Measurements from ENCODE around the gene CPEB3. TPM values are rescaled to one million over a fixed set of nuclear protein-coding genes. Genes with fewer than 3 reads are reported as not detected.

The CPEB3 gene
- total and polyA plus RNA-seq, 8 donors = 1.3 to 11.2 (median 3.6) TPM

DNA sequence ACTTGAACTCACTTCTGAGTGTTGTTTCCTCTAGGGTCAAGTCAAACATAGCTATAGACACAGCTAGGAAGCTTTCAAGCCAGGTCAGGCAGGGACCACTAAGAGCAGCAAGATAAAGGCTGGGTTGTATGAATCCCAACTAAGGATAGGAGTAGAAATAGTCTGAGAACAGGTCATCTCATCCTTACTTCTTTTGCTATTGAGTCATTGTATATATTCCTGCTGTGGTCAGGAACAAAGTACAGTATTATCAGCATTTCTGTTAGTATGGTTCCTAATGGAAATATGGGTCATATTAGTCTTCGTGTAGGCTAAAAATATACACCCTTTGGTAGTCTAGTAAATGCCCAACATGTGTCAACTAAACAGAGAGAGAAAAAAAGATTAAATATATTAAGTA, 222.0 kb downstream of the CPEB3 start:
- TF ChIP-seq, protein P1, sequence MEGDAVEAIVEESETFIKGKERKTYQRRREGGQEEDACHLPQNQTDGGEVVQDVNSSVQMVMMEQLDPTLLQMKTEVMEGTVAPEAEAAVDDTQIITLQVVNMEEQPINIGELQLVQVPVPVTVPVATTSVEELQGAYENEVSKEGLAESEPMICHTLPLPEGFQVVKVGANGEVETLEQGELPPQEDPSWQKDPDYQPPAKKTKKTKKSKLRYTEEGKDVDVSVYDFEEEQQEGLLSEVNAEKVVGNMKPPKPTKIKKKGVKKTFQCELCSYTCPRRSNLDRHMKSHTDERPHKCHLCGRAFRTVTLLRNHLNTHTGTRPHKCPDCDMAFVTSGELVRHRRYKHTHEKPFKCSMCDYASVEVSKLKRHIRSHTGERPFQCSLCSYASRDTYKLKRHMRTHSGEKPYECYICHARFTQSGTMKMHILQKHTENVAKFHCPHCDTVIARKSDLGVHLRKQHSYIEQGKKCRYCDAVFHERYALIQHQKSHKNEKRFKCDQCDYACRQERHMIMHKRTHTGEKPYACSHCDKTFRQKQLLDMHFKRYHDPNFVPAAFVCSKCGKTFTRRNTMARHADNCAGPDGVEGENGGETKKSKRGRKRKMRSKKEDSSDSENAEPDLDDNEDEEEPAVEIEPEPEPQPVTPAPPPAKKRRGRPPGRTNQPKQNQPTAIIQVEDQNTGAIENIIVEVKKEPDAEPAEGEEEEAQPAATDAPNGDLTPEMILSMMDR (IDR thresholded peaks at IDR 0.05) = no peak
- TF ChIP-seq EP300 (IDR thresholded peaks at IDR 0.05) (no peak), POLR2A (IDR thresholded peaks at IDR 0.05) (no peak), POLR2AphosphoS5 (IDR thresholded peaks at IDR 0.05) (no peak)
- Histone ChIP-seq H3K9me3 (no peaks in the 10 kb centered on the region), H3K4me1 (no peaks in the 10 kb centered on the region), H3K4me3 (no peak overlapping the region), H3K27ac (no peak overlapping the region), H3K27me3 (no peaks in the 10 kb centered on the region), H3K36me3 (peaks cover 0 to 11% (median 5%) of the 10 kb centered on the region in 4 donors)
- no peak for DNase-seq
- intact Hi-C loops (cut with DNase I; ENCODE audit: low total_unique reads) = no loop called here
- 42 to 78% (median 52%) methylated on average over 1 of the region's 1 CpG for WGBS, 5 donors

DNA sequence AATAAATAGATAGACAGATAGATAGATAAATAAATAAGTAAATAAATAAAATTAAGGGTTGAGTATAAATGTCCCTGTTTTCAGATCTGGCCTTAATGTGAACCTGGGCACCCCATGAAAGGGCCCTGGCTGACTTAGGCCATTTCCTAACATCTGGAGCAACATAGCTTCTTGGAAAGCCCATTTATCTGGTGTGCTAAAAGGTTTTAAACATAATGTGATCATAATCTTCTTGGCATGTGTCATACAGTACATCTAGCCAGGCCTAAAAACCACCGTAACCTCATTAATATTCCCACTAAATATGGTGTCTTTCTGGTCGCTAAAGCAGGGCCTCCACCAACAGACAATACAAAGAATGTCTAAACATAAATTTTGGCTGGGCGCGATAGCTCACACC, 224.5 kb downstream of the CPEB3 start:
- Histone ChIP-seq H3K4me3 (no peak overlapping the region), H3K9me3 (no peaks in the 10 kb centered on the region), H3K27ac (no peak overlapping the region), H3K36me3 (peaks cover 0 to 11% (median 5%) of the 10 kb centered on the region in 4 donors), H3K4me1 (no peaks in the 10 kb centered on the region), H3K27me3 (no peaks in the 10 kb centered on the region)
- TF ChIP-seq EP300 (IDR thresholded peaks at IDR 0.05) = no peak
- TF ChIP-seq POLR2AphosphoS5 (IDR thresholded peaks at IDR 0.05) = no peak
- TF ChIP-seq, protein P1 (IDR thresholded peaks at IDR 0.05) = no peak
- TF ChIP-seq POLR2A (IDR thresholded peaks at IDR 0.05) = no peak
- 91 to 96% (median 96%) methylated on average over 4 of the region's 4 CpGs for WGBS, 5 donors
- intact Hi-C loops (cut with DNase I; ENCODE audit: low total_unique reads) = no loop called here
- DNase-seq = no peak

DNA sequence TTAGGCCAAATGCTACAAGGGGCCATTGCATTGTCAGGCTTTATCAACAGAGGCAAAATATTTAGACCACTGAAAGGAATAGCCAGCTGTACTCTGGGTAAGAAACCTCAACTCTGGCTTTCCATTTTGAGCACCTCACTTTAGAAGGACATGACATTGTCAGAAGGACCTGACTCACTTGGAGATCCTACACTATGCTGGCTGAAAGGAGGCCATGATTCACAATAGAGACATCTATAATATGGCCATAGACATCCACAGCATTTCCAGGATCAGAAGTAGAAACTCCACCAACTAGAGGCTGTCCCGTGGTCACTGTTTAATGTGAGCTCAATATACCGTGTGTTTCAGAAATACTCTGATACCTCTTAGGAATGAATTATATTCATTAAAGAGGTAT, 226.4 kb downstream of the CPEB3 start:
- TF ChIP-seq POLR2AphosphoS5 (IDR thresholded peaks at IDR 0.05) (no peak), POLR2A (IDR thresholded peaks at IDR 0.05) (no peak), EP300 (IDR thresholded peaks at IDR 0.05) (no peak)
- TF ChIP-seq, protein P1 (IDR thresholded peaks at IDR 0.05) = no peak
- Histone ChIP-seq H3K4me1 (no peaks in the 10 kb centered on the region), H3K27me3 (no peaks in the 10 kb centered on the region), H3K9me3 (no peaks in the 10 kb centered on the region), H3K27ac (no peak overlapping the region), H3K36me3 (peaks cover 0 to 11% (median 5%) of the 10 kb centered on the region in 4 donors), H3K4me3 (no peak overlapping the region)
- intact Hi-C loops (cut with DNase I; ENCODE audit: low total_unique reads) = no loop called here
- 83 to 95% (median 91%) methylated on average over 2 of the region's 2 CpGs for WGBS, 5 donors
- no peak for DNase-seq

GRCh38 chr10:92062273-92062672, 228.6 kb downstream of the CPEB3 start:
- WGBS, 5 donors = 90 to 100% (median 96%) methylated on average over 1 of the region's 1 CpG
- DNase-seq = no peak
- H3K27me3 ChIP-seq = no peaks in the 10 kb centered on the region
- no peak overlapping the region for H3K27ac ChIP-seq
- H3K36me3 ChIP-seq = peaks cover 0 to 7% (median 3%) of the 10 kb centered on the region in 4 donors
- no peaks in the 10 kb centered on the region for H3K9me3 ChIP-seq
- H3K4me3 ChIP-seq = no peak overlapping the region
- peaks cover 0 to 3% (median 0%) of the 10 kb centered on the region in 4 donors for H3K4me1 ChIP-seq
- intact Hi-C loops (cut with DNase I; ENCODE audit: low total_unique reads) = no loop called here
- TF ChIP-seq POLR2AphosphoS5 (IDR thresholded peaks at IDR 0.05) (no peak), EP300 (IDR thresholded peaks at IDR 0.05) (no peak), POLR2A (IDR thresholded peaks at IDR 0.05) (no peak)
- TF ChIP-seq, protein P1 (IDR thresholded peaks at IDR 0.05) = no peak

Data from stomach (tissue), 9 donors.